ENCODE results near the gene RAB26.

Gene RAB26

DNA sequence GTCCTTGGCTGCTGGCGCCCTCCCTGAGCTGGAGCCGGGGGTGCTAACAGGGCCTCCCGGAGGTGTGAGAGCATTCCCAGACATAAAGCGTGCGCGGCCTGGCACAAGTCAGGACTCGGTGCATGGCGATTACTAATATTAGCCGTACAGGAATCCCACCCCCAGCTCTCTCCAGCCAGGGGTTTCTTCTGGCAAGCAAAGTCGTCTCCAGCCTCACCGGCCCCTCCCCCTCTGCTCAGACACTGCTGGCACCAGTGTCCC lies 43.0 kb downstream of the RAB26 start:
- TF ChIP-seq, protein P1, sequence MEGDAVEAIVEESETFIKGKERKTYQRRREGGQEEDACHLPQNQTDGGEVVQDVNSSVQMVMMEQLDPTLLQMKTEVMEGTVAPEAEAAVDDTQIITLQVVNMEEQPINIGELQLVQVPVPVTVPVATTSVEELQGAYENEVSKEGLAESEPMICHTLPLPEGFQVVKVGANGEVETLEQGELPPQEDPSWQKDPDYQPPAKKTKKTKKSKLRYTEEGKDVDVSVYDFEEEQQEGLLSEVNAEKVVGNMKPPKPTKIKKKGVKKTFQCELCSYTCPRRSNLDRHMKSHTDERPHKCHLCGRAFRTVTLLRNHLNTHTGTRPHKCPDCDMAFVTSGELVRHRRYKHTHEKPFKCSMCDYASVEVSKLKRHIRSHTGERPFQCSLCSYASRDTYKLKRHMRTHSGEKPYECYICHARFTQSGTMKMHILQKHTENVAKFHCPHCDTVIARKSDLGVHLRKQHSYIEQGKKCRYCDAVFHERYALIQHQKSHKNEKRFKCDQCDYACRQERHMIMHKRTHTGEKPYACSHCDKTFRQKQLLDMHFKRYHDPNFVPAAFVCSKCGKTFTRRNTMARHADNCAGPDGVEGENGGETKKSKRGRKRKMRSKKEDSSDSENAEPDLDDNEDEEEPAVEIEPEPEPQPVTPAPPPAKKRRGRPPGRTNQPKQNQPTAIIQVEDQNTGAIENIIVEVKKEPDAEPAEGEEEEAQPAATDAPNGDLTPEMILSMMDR (IDR thresholded peaks at IDR 0.05; ENCODE audit: low read depth, low read length, missing control alignments): no peak
- DNase-seq (ENCODE audit: low read depth): no peak

DNA sequence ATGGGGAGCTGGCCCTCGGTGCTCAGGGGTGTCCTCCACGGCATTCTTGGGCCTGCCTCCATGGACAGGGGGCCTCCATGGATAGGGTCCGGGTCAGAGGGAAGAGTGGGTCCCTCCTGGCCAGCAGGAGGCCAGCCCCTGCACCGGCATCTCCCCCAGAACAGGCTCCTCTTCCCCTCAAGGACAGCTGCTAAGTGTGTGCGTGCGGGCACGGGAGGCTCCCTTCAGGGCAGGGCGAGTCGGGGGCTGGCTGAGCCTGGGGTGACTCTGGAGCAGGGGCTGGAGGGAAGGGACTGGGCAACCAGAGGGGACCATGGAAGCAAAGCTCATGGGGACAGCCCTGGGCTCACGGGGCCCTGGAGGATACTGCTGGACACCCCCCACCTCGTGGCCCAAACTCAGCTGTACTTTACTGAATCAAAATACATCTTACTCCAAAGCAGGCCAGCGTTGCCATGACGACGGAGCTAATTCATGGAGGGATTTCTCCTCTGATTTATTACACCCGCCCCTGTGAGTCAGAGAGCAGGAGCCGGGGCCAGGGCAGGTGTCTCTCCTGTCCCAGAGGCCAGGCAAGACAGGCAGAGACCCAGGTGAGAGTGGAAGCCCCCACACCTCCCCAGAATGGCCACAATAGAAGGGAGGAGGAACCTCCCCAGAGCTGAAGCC lies 45.9 kb downstream of the RAB26 start:
- no peak for DNase-seq (ENCODE audit: low read depth)
- TF ChIP-seq, protein P1 (IDR thresholded peaks at IDR 0.05; ENCODE audit: low read depth, low read length, missing control alignments): no peak
- H3K4me3 ChIP-seq (ENCODE audit: low read depth, low read length): no peak overlapping the region

More for the DNA sequence above, 43.0 kb downstream of the RAB26 start:
- H3K4me3 ChIP-seq (ENCODE audit: low read depth, low read length): no peak overlapping the region

DNA sequence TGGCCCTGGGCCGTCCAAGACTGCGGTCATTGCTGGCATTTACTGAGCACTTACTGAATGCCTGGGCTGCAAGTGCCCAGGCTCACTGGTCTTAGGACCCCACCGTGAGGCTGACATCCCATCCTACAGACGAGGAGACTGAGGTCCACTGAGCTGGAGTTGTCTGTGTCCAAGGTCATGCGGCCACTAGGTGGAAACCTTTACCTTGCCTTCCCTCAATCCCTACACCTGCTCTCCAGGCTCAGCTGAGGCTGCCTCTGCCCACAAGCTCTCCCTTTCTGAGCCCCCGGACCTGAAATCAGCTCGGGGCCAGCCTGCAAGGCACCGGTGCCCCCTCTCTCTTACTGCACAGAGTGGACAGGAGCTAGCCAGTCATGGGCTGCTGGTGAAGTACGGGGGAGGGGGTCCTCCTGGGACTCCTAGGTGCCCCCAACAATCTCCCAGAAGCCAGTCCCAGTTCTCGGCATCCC lies 46.5 kb downstream of the RAB26 start:
- peak; percentile 27 for DNase-seq (ENCODE audit: low read depth)
- TF ChIP-seq, protein P1 (IDR thresholded peaks at IDR 0.05; ENCODE audit: low read depth, low read length, missing control alignments): peak; percentile 66

DNA sequence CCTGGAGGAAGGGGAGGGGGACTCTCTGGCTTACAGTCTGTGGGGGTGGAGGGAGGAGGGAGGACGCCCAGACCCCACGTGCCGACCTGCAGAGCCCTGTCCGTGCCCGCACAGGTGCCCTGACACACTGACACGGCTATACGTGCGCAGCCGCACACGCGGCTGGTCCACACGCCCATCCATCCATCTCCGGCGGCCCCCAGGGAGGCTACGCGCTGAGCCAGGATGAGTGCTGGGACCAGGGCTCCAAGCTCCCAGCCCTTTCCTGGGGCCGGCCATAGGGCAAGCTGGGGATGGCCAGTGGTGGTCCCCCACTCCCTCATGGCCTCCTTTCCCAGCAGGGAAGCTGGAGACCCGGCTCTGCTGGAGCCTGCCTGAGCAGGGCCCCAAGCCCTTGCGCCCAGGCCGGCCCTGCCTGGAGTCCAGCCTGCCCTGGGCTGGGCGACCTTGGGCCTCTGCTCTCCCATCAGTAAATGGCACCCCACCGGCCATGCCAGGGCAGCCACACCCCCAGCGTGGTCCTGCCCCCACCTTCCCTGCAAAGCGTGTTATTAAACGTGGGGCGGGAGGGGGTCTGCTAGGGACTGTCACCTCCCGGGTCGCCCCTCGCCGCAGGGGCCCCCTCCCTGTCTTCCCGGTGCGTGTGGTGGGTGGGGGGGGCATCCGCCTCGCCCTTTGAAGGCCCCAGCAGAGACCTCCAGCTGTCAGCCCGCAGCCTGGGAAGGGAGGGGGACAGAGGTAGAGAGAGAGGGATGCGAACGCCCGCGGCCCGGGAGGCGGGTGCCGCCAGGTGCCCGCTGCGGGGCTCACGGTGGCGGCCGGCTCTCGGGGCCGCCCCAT lies 47.1 kb downstream of the RAB26 start:
- no peak overlapping the region for H3K4me3 ChIP-seq (ENCODE audit: low read depth, low read length)
- no peak for DNase-seq (ENCODE audit: low read depth)
- TF ChIP-seq, protein P1 (IDR thresholded peaks at IDR 0.05; ENCODE audit: low read depth, low read length, missing control alignments): no peak

More for the DNA sequence above, 46.5 kb downstream of the RAB26 start:
- H3K4me3 ChIP-seq (ENCODE audit: low read depth, low read length): no peak overlapping the region

DNA sequence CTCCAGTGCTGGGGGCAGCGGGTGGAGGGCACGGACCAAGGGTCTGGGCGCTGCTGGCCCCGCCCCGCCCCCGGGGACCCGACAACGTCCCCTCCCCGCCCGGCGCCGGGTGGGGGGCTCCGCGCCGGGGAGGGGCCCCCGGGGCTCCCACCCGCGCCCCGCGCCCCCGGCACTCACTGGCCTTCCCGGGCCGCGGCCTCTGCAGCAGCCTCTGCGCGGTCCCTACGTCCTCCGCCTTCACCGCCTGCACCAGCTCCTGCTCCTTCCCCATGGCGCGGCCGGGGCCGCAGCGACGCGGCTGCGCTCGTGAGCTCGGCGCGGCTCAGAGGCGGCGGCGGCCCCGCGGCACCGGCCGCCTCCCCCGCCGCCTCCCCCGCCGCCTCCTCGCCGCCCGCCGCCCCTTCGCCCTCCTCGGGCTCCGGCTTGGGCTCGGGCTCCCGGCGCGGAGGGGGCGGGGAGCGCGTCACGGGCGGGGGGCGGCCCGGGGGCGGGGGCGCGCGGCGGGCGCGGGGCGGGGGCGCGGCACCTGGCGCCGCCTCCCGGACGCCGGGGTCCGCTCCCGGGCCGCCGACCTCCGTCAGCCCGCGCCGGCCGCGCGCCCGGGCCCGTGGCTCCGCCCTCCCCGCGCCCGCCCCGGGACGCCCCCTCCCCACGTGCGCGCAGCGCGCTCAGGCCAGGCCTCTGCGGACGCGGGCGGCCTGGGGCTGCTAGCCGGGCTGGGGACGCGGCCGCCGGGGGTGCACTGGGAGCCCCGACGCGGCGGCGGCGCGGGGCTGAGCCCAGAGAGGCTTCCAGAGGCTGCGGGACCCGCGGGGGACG lies 47.9 kb downstream of the RAB26 start, which contains the start of gene CASKIN1:
CASKIN1 (minus strand) TSS at position 444 of the 819 bp plus-strand sequence; CDS start at position 271, 173 bp downstream.
- TF ChIP-seq, protein P1 (IDR thresholded peaks at IDR 0.05; ENCODE audit: low read depth, low read length, missing control alignments): no peak
- DNase-seq (ENCODE audit: low read depth): no peak
- no peak within 1 kb of the TSS for H3K4me3 ChIP-seq (ENCODE audit: low read depth, low read length)

DNA sequence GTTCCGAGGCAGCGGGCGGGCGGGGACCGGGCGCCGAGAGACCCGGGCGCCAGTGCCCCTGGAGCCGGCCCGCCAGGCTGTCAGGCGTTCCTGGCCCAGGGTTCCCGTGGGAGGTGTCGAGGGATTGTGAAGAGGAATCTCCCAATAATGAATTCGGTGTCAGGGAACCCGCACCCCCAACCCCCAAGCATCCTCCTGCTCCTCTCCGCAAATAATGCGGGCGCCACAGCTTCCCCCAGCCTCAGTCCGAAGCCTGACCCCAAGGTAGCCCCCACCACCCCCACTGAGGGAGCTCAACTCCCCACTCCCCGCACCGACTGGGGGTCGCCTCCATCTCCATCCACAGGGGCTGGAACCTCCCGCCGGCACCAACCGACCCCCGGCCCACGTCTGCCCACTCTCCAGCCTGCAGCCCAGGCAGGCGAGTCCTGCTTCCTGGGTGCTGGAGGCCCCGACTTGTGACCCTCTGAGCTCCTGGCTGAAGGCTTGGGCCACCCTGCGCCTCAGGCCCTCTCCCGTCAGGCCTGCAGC lies 48.6 kb downstream of the RAB26 start:
- TF ChIP-seq, protein P1 (IDR thresholded peaks at IDR 0.05; ENCODE audit: low read depth, low read length, missing control alignments): no peak
- no peak for DNase-seq (ENCODE audit: low read depth)
- no peak overlapping the region for H3K4me3 ChIP-seq (ENCODE audit: low read depth, low read length)
